Measurements from ENCODE around the gene RFTN2. TPM values are rescaled to one million over a fixed set of nuclear protein-coding genes. Genes with fewer than 3 reads are reported as not detected.
"Not testable (repeated sequence)": the region's sequence is repeated elsewhere in the genome, so short reads cannot be mapped to it uniquely, and the experiment has no call there.

Gene RFTN2
- total and polyA plus RNA-seq, 2 experiments from 2014 or later: 1.6 to 2.2 TPM

- Histone ChIP-seq H3F3A (ENCODE audit: insufficient read depth) (peaks cover 24% of the 10 kb centered on the region), H3K79me2 (ENCODE audit: insufficient read depth) (peaks cover 73% of the 10 kb centered on the region), H3K4me2 (ENCODE audit: unreplicated experiment) (no peak overlapping the region), H3K27ac (no peak overlapping the region), H4K20me1 (ENCODE audit: insufficient read depth) (no peaks in the 10 kb centered on the region; the same call in 1 of the 2 replicates), H2AFZ (no peak overlapping the region), H3K36me3 (ENCODE audit: low read depth) (no peaks in the 10 kb centered on the region), H3K9ac (no peak overlapping the region), H3K4me1 (ENCODE audit: insufficient read depth) (peaks cover 26% of the 10 kb centered on the region), H3K9me2 (ENCODE audit: insufficient read depth) (no peaks in the 10 kb centered on the region), H3K27me3 (replicated peaks; ENCODE audit: insufficient read depth) (no peaks in the 10 kb centered on the region), H3K4me3 (no peak overlapping the region), H3K9me3 (ENCODE audit: low read depth) (no peaks in the 10 kb centered on the region)
- TF ChIP-seq EZH2 (IDR thresholded peaks at IDR 0.05; ENCODE audit: insufficient read depth, poor library complexity, severe bottlenecking): no peak
- TF ChIP-seq EZH2phosphoT487 (IDR thresholded peaks at IDR 0.05; ENCODE audit: insufficient read depth, low read depth): no peak
- in situ Hi-C loops (cut with MboI): no loop called here
- DNase-seq: no peak
Observed at GRCh38 chr2:197710424-197711042, 35.1 kb upstream of the RFTN2 start.

- H3K27ac ChIP-seq; H3K9ac ChIP-seq; DNase-seq; H3K27me3 ChIP-seq (replicated peaks; ENCODE audit: insufficient read depth); H2AFZ ChIP-seq; H3K36me3 ChIP-seq (ENCODE audit: low read depth); H3K4me3 ChIP-seq; H3K9me3 ChIP-seq (ENCODE audit: low read depth); in situ Hi-C loops (cut with MboI); H4K20me1 ChIP-seq (ENCODE audit: insufficient read depth); H3K9me2 ChIP-seq (ENCODE audit: insufficient read depth): not testable (repeated sequence)
- H3F3A ChIP-seq (ENCODE audit: insufficient read depth): peaks cover 27% of the 10 kb centered on the region
- H3K79me2 ChIP-seq (ENCODE audit: insufficient read depth): peaks cover 74% of the 10 kb centered on the region
- 87 to 90% methylated on average over 7 of the region's 7 CpGs for WGBS, 2 experiments (ENCODE audit: low coverage in 1 of 2, low lambda C conversion rate in 2 of 2, missing lambda C conversion rate in 2 of 2)
- H3K4me2 ChIP-seq (ENCODE audit: unreplicated experiment): peak overlapping the region; percentile 98
- peaks cover 29% of the 10 kb centered on the region for H3K4me1 ChIP-seq (ENCODE audit: insufficient read depth)
Observed at GRCh38 chr2:197709140-197709539, 33.8 kb upstream of the RFTN2 start.

GRCh38 chr2:197708331-197708730 lies 32.9 kb upstream of the RFTN2 start:
- H3K4me2 ChIP-seq (ENCODE audit: unreplicated experiment): peak overlapping the region; percentile 98
- peak overlapping the region; percentile 73; the same call in 1 of the 2 replicates for H3K9ac ChIP-seq
- in situ Hi-C loops (cut with MboI): no loop called here
- peak; percentile 88 for DNase-seq
- WGBS, 2 experiments (ENCODE audit: low coverage in 1 of 2, low lambda C conversion rate in 2 of 2, missing lambda C conversion rate in 2 of 2): 0% methylated on average over 2 of the region's 2 CpGs
- H2AFZ ChIP-seq: no peak overlapping the region
- H4K20me1 ChIP-seq (ENCODE audit: insufficient read depth): no peaks in the 10 kb centered on the region; the same call in 1 of the 2 replicates
- H3K9me2 ChIP-seq (ENCODE audit: insufficient read depth): no peaks in the 10 kb centered on the region
- H3K36me3 ChIP-seq (ENCODE audit: low read depth): no peaks in the 10 kb centered on the region
- H3K4me1 ChIP-seq (ENCODE audit: insufficient read depth): peaks cover 29% of the 10 kb centered on the region
- peak overlapping the region; percentile 96 for H3K4me3 ChIP-seq
- peak overlapping the region; percentile 36 for H3K27ac ChIP-seq
- H3K27me3 ChIP-seq (replicated peaks; ENCODE audit: insufficient read depth): no peaks in the 10 kb centered on the region
- TF ChIP-seq EZH2phosphoT487 (IDR thresholded peaks at IDR 0.05; ENCODE audit: insufficient read depth, low read depth) (no peak), EZH2 (IDR thresholded peaks at IDR 0.05; ENCODE audit: insufficient read depth, poor library complexity, severe bottlenecking) (no peak)
- peaks cover 68% of the 10 kb centered on the region for H3K79me2 ChIP-seq (ENCODE audit: insufficient read depth)
- no peaks in the 10 kb centered on the region for H3K9me3 ChIP-seq (ENCODE audit: low read depth)
- H3F3A ChIP-seq (ENCODE audit: insufficient read depth): peaks cover 27% of the 10 kb centered on the region

GRCh38 chr2:197707316-197708213 lies 32.2 kb upstream of the RFTN2 start:
- Histone ChIP-seq H3K9me2 (ENCODE audit: insufficient read depth) (no peaks in the 10 kb centered on the region), H3K4me2 (ENCODE audit: unreplicated experiment) (peak overlapping the region; percentile 98), H3K9me3 (ENCODE audit: low read depth) (no peaks in the 10 kb centered on the region), H4K20me1 (ENCODE audit: insufficient read depth) (no peaks in the 10 kb centered on the region; the same call in 1 of the 2 replicates), H3F3A (ENCODE audit: insufficient read depth) (peaks cover 27% of the 10 kb centered on the region), H3K4me1 (ENCODE audit: insufficient read depth) (peaks cover 29% of the 10 kb centered on the region), H3K4me3 (peak overlapping the region; percentile 96), H2AFZ (0 out of 2 replicates have a peak overlapping the region, but pooled peaks have one; percentile 9), H3K27ac (peak overlapping the region; percentile 36), H3K27me3 (replicated peaks; ENCODE audit: insufficient read depth) (no peaks in the 10 kb centered on the region), H3K36me3 (ENCODE audit: low read depth) (no peaks in the 10 kb centered on the region), H3K79me2 (ENCODE audit: insufficient read depth) (peaks cover 61% of the 10 kb centered on the region), H3K9ac (peak overlapping the region; percentile 73)
- TF ChIP-seq EZH2phosphoT487 (IDR thresholded peaks at IDR 0.05; ENCODE audit: insufficient read depth, low read depth) (no peak), EZH2 (IDR thresholded peaks at IDR 0.05; ENCODE audit: insufficient read depth, poor library complexity, severe bottlenecking) (no peak)
- in situ Hi-C loops (cut with MboI): no loop called here
- peak; percentile 80 for DNase-seq
- WGBS, 2 experiments (ENCODE audit: low coverage in 1 of 2, low lambda C conversion rate in 2 of 2, missing lambda C conversion rate in 2 of 2): 1 to 3% methylated on average over 4 of the region's 4 CpGs

Data from GM23248 (cell line).